Spinal cord (tissue), 10 donors: ENCODE results near the gene PLEKHF1. TPM values are rescaled to one million over a fixed set of nuclear protein-coding genes. Genes with fewer than 3 reads are reported as not detected.
"Not testable (repeated sequence)": the region's sequence is repeated elsewhere in the genome, so short reads cannot be mapped to it uniquely, and the experiment has no call there.

Experiments used
- DNase-seq, 6 donors: peaks; one replicate each; pipeline versions ENCODE4 v3.0.0 to v3.0.0-alpha.2; 2013 to 2015; ENCODE audit warnings: low spot score in 6 of 6, low read depth in 4 of 6
- H3K27ac ChIP-seq: one replicate; pipeline ENCODE4 v1.5.1; 2013; ENCODE audit warnings: low read depth, low read length, control low read depth
- H3K27me3 ChIP-seq: one replicate; pipeline ENCODE4 v1.6.1; 2013; ENCODE audit warnings: low read length; ENCODE audit not compliant: control insufficient read depth, insufficient read depth
- H3K36me3 ChIP-seq: one replicate; pipeline ENCODE4 v1.6.1; 2013; ENCODE audit warnings: low read length; ENCODE audit not compliant: control insufficient read depth, insufficient read depth
- H3K4me1 ChIP-seq: one replicate; pipeline ENCODE4 v1.6.1; 2013; ENCODE audit warnings: low read length; ENCODE audit not compliant: control insufficient read depth, insufficient read depth
- H3K4me3 ChIP-seq: one replicate; pipeline ENCODE4 v1.5.1; 2013; ENCODE audit warnings: low read depth, low read length, control low read depth
- H3K9me3 ChIP-seq: one replicate; pipeline ENCODE4 v1.6.1; 2013; ENCODE audit warnings: low read length; ENCODE audit not compliant: control insufficient read depth, insufficient read depth
- WGBS: methylation state at CpG from one replicate; pipeline ENCODE4 v1.1.5; 2013; ENCODE audit warnings: missing lambda C conversion rate; ENCODE audit not compliant: insufficient coverage; 5-methylcytosine and 5-hydroxymethylcytosine counted together
- polyA plus RNA-seq, 2 donors: library from polyadenylated mRNA; unstranded; fragments of 120-200 nt; gene quantifications; one replicate each; pipeline ENCODE4 v1.2.1, GENCODE V29; 2013; ENCODE audit not compliant: insufficient read length in 2 of 2
- total RNA-seq, 2 donors: library from RNA; depleted of rRNA in 1 of 2; stranded (reverse); fragments of 120-200 nt in 1 of 2; fragments of >200 nt in 1 of 2; gene quantifications; one replicate each; pipeline versions ENCODE4 v1.2.3 to v1.2.4, GENCODE V29; 2013 to 2014
- donor health status: healthy.

Gene PLEKHF1
- total and polyA plus RNA-seq, 4 donors: 3.1 to 6.7 (median 4.5) TPM

DNA sequence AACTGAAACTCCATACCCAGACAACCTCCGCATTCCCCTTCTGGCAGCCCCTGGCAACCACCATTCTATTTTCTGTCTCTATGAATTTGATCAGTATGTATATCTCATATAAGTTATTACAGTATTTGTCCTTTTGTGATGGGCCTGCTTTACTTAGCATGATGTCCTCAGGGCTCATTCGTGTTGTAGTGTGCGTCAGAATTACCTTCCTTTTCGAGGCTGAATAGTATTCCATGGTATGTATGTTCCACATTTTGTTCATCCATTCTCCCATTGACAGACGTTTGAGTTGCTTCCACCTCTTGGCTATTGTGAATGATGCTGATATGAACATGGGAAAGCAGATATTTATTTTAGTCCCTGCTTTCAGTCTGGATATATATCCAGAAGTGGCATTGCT lies 5.0 kb downstream of the PLEKHF1 start:
- no peak overlapping the region for H3K27ac ChIP-seq

DNA sequence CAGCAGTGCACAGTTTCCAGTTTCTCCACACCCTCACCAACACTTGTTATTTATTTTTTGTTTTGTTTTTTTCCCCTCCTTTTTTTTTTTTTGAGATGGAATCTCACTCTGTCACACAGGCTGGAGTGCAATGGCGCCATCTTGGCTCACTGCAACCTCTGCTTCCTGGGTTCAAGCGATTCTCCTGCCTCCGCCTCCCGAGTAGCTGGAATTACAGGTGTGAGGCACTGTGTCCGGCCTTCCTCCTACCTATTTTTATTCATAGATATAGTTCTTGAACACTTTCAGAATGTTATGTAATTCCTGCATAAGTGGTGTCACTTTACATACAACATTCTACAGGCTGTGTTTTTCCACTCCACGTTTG lies 5.7 kb downstream of the PLEKHF1 start:
- Histone ChIP-seq H3K4me1 (peaks cover 43% of the 10 kb centered on the region), H3K36me3 (peaks cover 26% of the 10 kb centered on the region), H3K27me3 (peaks cover 12% of the 10 kb centered on the region)
- H3K9me3 ChIP-seq, DNase-seq, H3K27ac ChIP-seq, H3K4me3 ChIP-seq: not testable (repeated sequence)
- WGBS: 100% methylated on average over 2 of the region's 6 CpGs

More for the DNA sequence above, 5.0 kb downstream of the PLEKHF1 start:
- peaks cover 43% of the 10 kb centered on the region for H3K4me1 ChIP-seq
- no peak overlapping the region for H3K4me3 ChIP-seq
- DNase-seq: no peak
- H3K9me3 ChIP-seq: no peaks in the 10 kb centered on the region
- H3K36me3 ChIP-seq: peaks cover 19% of the 10 kb centered on the region
- H3K27me3 ChIP-seq: peaks cover 18% of the 10 kb centered on the region
- WGBS: no CpG with 5 or more reads among the region's 5 CpGs

DNA sequence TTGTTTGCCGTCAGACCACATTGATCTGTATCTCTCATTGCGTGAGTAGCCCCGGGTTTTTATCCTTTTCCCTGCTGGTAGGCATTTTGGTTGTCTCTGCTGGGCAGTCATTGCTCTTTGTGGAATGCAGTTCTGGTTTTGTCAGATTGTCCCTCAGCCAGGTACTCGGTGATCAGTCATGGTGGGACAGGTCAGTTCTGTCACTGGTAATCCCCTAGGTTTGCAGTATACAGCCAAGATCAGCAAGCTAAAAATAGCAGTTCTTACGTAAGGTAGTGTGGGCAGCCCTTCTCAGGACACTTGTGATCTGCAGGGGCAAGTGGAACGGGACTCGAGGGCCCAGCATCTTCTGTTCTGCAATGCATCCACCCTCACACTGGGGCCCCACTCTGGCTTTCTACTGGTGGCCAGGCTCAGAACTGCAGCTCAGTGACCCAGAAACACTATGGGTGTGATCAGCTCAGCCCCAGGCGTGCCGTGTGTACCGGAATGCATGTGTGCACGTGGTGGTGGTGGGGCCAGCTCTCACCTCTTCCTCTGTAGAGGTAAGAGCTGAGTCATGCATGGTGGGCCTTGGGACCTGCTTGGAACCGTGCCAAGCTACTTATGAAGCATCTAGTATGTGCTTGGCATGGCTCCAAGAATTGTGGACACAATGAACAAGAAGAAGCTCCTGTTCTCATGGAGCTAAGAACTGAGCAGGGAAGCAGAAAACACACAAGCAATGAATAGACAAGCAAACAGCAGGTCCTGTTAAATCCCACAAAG lies 6.3 kb downstream of the PLEKHF1 start:
- peak in 2 of 6 donors; percentile 41 to 44 for DNase-seq
- no peaks in the 10 kb centered on the region for H3K9me3 ChIP-seq
- WGBS: 70% methylated on average over 9 of the region's 12 CpGs
- H3K27me3 ChIP-seq: peaks cover 7% of the 10 kb centered on the region
- H3K4me3 ChIP-seq: no peak overlapping the region
- H3K36me3 ChIP-seq: peaks cover 27% of the 10 kb centered on the region
- peaks cover 42% of the 10 kb centered on the region for H3K4me1 ChIP-seq
- H3K27ac ChIP-seq: no peak overlapping the region

DNA sequence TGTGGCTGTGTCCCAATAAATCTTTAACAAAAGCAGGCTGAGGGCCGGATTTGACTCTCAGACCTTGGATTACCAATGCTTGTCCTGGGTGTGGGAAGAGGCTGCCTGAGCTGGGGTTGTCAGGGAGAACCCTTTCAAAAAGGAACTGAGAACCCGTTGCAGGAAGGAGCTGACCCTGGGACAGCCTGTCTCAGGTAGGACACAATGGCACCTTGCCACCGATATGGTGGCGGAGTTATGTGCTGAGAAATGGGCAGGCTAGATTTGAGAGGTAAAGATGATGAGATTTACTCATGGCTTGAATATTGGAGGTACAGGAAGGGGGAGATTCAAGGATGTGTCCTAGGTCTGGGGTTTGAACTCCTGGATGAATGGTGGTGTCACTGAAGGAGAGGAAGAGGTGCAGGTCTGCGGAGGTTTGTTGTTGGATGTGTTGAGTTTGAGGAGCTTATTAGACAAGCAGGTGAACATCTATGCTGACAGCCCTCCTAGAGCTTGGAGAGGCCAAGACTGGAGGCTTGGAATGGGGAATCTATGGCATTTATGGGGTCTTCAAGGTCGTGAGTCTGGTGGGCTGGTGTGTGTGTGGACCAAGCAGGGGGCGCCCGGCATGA lies 7.2 kb downstream of the PLEKHF1 start:
- Histone ChIP-seq H3K36me3 (peaks cover 36% of the 10 kb centered on the region), H3K4me3 (no peak overlapping the region), H3K4me1 (peaks cover 35% of the 10 kb centered on the region), H3K9me3 (no peaks in the 10 kb centered on the region), H3K27ac (no peak overlapping the region), H3K27me3 (peaks cover 2% of the 10 kb centered on the region)
- no peak for DNase-seq
- 85% methylated on average over 8 of the region's 8 CpGs for WGBS

DNA sequence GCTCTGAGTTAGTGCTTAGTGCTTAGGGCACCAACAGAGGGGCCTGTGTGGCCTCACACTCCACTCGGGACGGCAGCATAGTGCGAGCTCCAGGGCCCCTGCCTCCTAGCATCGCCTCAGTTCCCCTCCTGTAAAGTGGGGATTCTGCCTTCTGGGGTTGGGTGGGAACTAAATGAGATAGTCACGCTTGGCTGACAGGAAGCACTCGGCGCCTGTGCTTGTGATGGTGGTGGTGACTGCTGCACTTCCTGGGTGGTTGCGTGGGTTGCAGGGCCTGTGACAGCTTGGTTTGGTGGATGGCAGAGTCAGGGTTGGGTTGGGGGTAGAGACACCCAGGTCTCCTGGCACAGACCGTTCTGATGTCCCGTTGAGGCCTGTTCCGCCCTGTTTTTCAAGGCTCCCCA lies 7.7 kb downstream of the PLEKHF1 start:
- WGBS: 89% methylated on average over 8 of the region's 11 CpGs
- peaks cover 38% of the 10 kb centered on the region for H3K36me3 ChIP-seq
- peaks cover 30% of the 10 kb centered on the region for H3K4me1 ChIP-seq
- H3K9me3 ChIP-seq: no peaks in the 10 kb centered on the region
- no peak overlapping the region for H3K4me3 ChIP-seq
- peaks cover 1% of the 10 kb centered on the region for H3K27me3 ChIP-seq
- no peak overlapping the region for H3K27ac ChIP-seq
- DNase-seq: no peak

DNA sequence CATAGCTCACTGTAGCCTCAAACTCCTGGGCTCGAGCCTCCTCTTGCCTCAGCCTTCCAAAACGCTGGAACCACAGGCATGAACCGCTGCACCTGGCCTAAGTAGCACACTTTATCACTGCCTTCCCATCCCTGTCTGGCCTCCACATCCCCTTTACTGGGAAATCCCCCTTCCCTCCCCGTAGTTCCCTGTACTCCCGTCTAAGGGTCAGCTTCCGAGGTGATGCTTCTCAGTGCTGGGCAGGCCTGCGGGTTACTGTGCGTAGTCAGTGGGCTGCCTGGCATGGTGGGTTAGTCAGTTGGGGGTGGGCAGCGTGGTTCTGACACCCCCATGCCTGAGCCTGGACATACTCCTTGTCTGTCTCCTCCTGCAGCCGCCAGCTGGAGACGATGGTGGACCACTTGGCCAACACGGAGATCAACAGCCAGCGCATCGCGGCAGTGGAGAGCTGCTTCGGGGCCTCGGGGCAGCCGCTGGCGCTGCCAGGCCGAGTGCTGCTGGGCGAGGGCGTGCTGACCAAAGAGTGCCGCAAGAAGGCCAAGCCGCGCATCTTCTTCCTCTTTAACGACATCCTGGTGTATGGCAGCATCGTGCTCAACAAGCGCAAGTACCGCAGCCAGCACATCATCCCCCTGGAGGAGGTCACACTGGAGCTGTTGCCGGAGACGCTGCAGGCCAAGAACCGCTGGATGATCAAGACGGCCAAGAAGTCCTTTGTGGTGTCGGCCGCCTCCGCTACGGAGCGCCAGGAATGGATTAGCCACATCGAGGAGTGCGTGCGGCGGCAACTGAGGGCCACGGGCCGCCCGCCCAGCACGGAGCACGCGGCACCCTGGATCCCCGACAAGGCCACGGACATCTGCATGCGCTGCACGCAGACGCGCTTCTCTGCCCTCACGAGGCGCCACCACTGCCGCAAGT lies 8.4 kb downstream of the PLEKHF1 start:
- WGBS: 96% methylated on average over 54 of the region's 57 CpGs
- no peak for DNase-seq
- peaks cover 44% of the 10 kb centered on the region for H3K36me3 ChIP-seq
- H3K4me1 ChIP-seq: peaks cover 28% of the 10 kb centered on the region
- H3K9me3 ChIP-seq: no peaks in the 10 kb centered on the region
- no peak overlapping the region for H3K4me3 ChIP-seq
- no peaks in the 10 kb centered on the region for H3K27me3 ChIP-seq
- H3K27ac ChIP-seq: no peak overlapping the region

DNA sequence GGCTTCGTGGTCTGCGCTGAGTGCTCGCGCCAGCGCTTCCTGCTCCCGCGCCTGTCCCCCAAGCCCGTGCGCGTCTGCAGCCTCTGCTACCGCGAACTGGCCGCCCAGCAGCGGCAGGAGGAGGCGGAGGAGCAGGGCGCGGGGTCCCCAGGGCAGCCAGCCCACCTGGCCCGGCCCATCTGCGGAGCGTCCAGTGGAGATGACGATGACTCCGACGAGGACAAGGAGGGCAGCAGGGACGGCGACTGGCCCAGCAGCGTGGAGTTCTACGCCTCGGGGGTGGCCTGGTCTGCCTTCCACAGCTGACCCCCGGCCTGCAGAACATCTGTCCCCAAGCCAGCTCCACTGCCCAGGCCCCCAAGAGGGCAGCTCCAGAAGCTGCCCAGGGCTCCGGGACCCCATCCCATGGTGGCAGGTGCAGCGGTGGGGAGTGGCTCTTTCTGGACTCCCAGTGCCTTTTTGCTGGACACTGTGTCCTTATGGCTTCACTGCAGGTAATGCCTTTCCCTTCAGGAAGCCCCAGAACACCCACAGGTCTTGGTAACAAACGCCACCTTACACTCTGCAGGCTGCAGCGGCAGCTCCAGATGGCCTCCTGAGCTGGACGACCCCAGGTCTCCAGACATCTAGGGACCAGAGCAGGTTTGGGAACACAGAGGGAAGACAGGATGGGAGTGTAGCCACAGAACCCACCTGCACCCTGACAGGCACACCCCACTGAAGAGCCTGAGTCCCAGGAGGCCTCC lies 9.3 kb downstream of the PLEKHF1 start:
- Histone ChIP-seq H3K27ac (no peak overlapping the region), H3K4me3 (no peak overlapping the region), H3K27me3 (no peaks in the 10 kb centered on the region), H3K9me3 (no peaks in the 10 kb centered on the region), H3K4me1 (peaks cover 27% of the 10 kb centered on the region), H3K36me3 (peaks cover 44% of the 10 kb centered on the region)
- no peak for DNase-seq
- 95% methylated on average over 34 of the region's 34 CpGs for WGBS

DNA sequence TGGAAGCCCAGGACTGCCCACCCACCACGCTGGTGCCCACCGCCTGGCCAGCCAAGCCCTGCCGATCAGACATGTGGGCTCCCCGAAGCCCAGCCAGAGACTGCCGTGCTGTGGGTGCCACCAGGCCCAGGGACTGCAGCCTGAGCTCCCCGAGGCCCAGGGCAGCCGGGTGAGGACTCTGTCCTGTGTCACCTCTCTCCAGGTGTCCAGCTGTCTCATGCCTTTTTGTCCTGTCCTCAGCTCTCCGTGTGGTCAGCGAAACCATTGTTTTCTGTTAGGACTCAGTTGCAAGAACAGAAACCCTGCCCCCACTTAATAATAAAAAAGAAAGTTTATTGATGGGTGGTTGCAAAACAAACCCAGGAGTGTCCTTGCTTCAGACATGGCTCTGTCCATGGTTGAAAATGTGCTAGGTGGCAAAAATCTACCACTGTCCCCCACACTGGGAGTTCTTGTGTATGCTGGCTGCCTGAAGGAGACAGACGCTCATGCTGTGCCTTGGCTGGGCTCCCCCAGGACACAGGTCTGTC lies 9.9 kb downstream of the PLEKHF1 start:
- Histone ChIP-seq H3K4me1 (peaks cover 27% of the 10 kb centered on the region), H3K27ac (no peak overlapping the region), H3K4me3 (no peak overlapping the region), H3K36me3 (peaks cover 44% of the 10 kb centered on the region), H3K9me3 (no peaks in the 10 kb centered on the region), H3K27me3 (no peaks in the 10 kb centered on the region)
- WGBS: 84% methylated on average over 8 of the region's 10 CpGs
- DNase-seq: no peak

DNA sequence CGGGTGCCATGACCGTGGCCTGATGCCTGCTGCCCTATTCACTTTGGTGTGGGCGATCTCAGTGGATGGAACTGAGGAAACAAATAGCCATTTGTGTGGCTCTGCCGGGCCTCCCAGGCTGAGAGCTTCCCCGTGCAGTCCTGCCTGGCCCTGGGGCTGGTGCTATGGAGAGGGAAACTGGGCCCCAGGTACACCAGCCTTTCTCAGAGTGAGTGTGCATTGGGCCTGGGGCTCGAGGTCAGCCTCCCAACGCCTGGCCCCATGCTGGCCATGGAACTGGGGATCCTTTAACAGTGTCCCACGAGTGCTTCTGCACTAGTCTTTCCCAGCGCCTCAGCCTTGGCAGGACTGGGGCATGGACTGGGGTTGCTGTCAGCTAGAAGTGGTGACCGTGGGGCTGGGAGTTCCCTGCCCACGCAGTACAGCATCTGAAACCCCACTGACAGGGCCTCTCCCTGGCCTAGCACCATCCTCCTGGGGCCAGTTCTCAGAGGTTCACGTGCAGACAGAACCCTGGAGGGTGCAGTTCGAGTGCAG lies 10.5 kb downstream of the PLEKHF1 start:
- Histone ChIP-seq H3K27me3 (no peaks in the 10 kb centered on the region), H3K27ac (no peak overlapping the region), H3K4me1 (peaks cover 27% of the 10 kb centered on the region), H3K36me3 (peaks cover 44% of the 10 kb centered on the region), H3K4me3 (no peak overlapping the region), H3K9me3 (no peaks in the 10 kb centered on the region)
- 80% methylated on average over 13 of the region's 13 CpGs for WGBS
- DNase-seq: no peak
